ENCODE measurements around the gene RNF222. TPM values are rescaled to one million over a fixed set of nuclear protein-coding genes. Genes with fewer than 3 reads are reported as not detected.

Gene RNF222
- total RNA-seq, 8 experiments from 2014 or later, result 0.11 to 0.81 (median 0.19) TPM

- Histone ChIP-seq H3K4me1 (replicated peaks in 1 of 2) (peaks cover 0 to 8% of the 10 kb centered on the region in 2 donors), H3K27ac (no peak overlapping the region), H3K4me3 (no peak overlapping the region)
- ATAC-seq (replicated peaks in 6 of 8), result no peak
- in situ Hi-C loops (cut with MboI; ENCODE audit: low pct_unique_long_range_greater_than_20kb in 2 of 9, low sequenced_read_pairs in 9 of 9, unreplicated experiment in 9 of 9), result no loop called here
- 67 to 100% (median 100%) methylated on average over 1 to 3 of the region's 3 CpGs; no CpG with 5 or more reads in 2 of the 10 experiments for WGBS, 10 experiments
Measured at GRCh38 chr17:8426802-8427201, 29.2 kb upstream of the RNF222 start.

DNA sequence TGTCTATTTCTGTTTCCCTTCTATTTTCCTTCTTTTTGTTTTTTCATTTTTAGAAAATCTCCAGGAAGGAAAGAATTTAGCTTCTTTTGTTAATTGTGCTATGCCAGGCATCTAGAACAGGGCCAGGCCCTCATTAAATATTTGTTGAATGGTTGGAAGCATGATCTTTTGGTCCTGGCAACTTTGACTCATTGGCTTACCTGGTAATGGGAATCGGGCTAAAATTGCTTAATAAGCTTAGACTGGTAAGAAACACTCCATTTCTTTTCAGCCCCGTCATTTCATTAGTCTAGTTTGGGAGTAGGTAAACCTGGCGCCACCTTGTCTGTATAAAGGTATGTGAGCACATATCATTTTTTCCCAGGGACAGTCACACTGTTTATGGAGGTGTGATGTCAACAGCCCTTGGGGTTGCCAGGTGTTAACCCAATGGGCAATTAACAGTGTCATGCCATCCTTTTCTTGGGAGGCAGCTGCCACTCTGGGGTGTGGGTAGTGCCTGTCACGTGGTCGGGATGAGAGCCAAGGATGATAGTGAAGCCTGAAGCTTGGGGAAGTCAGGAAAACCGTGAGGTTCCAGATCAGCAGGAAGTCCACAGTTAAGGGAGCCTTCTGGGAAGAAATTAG lies 28.6 kb upstream of the RNF222 start:
- ATAC-seq (replicated peaks in 6 of 8), result no peak
- peaks cover 0 to 8% of the 10 kb centered on the region in 2 donors for H3K4me1 ChIP-seq (replicated peaks in 1 of 2)
- no peak overlapping the region for H3K4me3 ChIP-seq
- 33 to 94% (median 63%) methylated on average over 1 to 6 of the region's 6 CpGs; no CpG with 5 or more reads in 1 of the 10 experiments for WGBS, 10 experiments
- no peak overlapping the region for H3K27ac ChIP-seq
- in situ Hi-C loops (cut with MboI; ENCODE audit: low pct_unique_long_range_greater_than_20kb in 2 of 9, low sequenced_read_pairs in 9 of 9, unreplicated experiment in 9 of 9), result no loop called here

GRCh38 chr17:8421571-8421970 lies 23.9 kb upstream of the RNF222 start:
- no peak overlapping the region for H3K4me3 ChIP-seq
- ATAC-seq (replicated peaks in 6 of 8), result no peak
- in situ Hi-C loops (cut with MboI; ENCODE audit: low pct_unique_long_range_greater_than_20kb in 2 of 9, low sequenced_read_pairs in 9 of 9, unreplicated experiment in 9 of 9), result loop anchor here in 7 of 9 experiments (25.0 kb wide), 4 partner anchors 216 to 366 kb away; partner anchors contain the start of genes MFSD6L (in 3 of the 7), CCDC42 (in 2 of the 7), SPDYE4 (in 2 of the 7) and MYH10 (in 1 of the 7)
- no peak overlapping the region for H3K27ac ChIP-seq
- H3K4me1 ChIP-seq (replicated peaks in 1 of 2), result peaks cover 0 to 8% of the 10 kb centered on the region in 2 donors
- WGBS, 10 experiments, result 45 to 100% (median 76%) methylated on average over 1 to 2 of the region's 3 CpGs; no CpG with 5 or more reads in 4 of the 10 experiments

- Histone ChIP-seq H3K4me3 (no peak overlapping the region), H3K27ac (no peak overlapping the region), H3K4me1 (replicated peaks in 1 of 2) (peaks cover 0 to 1% of the 10 kb centered on the region in 2 donors)
- in situ Hi-C loops (cut with MboI; ENCODE audit: low pct_unique_long_range_greater_than_20kb in 2 of 9, low sequenced_read_pairs in 9 of 9, unreplicated experiment in 9 of 9), result loop anchor here in 7 of 9 experiments (25.0 kb wide), 4 partner anchors 217 to 367 kb away; partner anchors contain the start of genes MFSD6L (in 3 of the 7), CCDC42 (in 2 of the 7), SPDYE4 (in 2 of the 7) and MYH10 (in 1 of the 7)
- 0 to 86% (median 61%) methylated on average over 1 to 5 of the region's 5 CpGs; no CpG with 5 or more reads in 1 of the 10 experiments for WGBS, 10 experiments
- ATAC-seq (replicated peaks in 6 of 8), result peak in 3 of 8 experiments; percentile 81 to 96 (median 96)
Measured at GRCh38 chr17:8420041-8420934, 22.7 kb upstream of the RNF222 start.

DNA sequence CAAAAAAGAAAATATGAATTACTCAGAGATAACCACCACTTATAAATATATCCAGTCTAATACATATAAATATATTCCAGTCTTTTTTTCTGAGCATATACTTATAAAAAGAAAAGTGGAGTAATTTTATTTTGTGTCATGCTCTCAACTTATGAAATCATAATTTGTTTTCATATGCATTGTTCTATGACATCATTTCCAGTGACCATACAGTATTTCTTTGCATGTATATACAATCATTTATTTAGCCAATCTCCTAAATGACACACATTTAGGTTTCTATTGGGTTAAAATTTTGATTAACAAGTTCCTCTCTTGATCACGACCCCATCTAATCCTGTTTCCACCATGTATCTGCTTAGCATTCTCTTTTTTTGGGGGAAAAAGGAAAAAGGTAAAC lies 21.7 kb upstream of the RNF222 start:
- in situ Hi-C loops (cut with MboI; ENCODE audit: low pct_unique_long_range_greater_than_20kb in 2 of 9, low sequenced_read_pairs in 9 of 9, unreplicated experiment in 9 of 9), result loop anchor here in 8 of 9 experiments (10.0 to 25.0 kb wide), 5 partner anchors 218 to 368 kb away; partner anchors contain the start of genes CCDC42 (in 3 of the 8), MFSD6L (in 3 of the 8), SPDYE4 (in 2 of the 8) and MYH10 (in 1 of the 8)
- Histone ChIP-seq H3K4me3 (no peak overlapping the region), H3K27ac (no peak overlapping the region), H3K4me1 (replicated peaks in 1 of 2) (no peaks in the 10 kb centered on the region)
- 0 to 83% (median 69%) methylated on average over 1 of the region's 1 CpG; no CpG with 5 or more reads in 4 of the 10 experiments for WGBS, 10 experiments
- no peak for ATAC-seq (replicated peaks in 6 of 8)

GRCh38 chr17:8418471-8418870 lies 20.8 kb upstream of the RNF222 start:
- no peaks in the 10 kb centered on the region for H3K4me1 ChIP-seq (replicated peaks in 1 of 2)
- H3K27ac ChIP-seq, result no peak overlapping the region
- no peak overlapping the region for H3K4me3 ChIP-seq
- WGBS, 10 experiments, result 36 to 75% (median 60%) methylated on average over 1 of the region's 1 CpG; no CpG with 5 or more reads in 4 of the 10 experiments
- in situ Hi-C loops (cut with MboI; ENCODE audit: low pct_unique_long_range_greater_than_20kb in 2 of 9, low sequenced_read_pairs in 9 of 9, unreplicated experiment in 9 of 9), result loop anchor here in 8 of 9 experiments (10.0 to 25.0 kb wide), 5 partner anchors 219 to 369 kb away; partner anchors contain the start of genes CCDC42 (in 3 of the 8), MFSD6L (in 3 of the 8), SPDYE4 (in 2 of the 8) and MYH10 (in 1 of the 8)
- no peak for ATAC-seq (replicated peaks in 6 of 8)

GRCh38 chr17:8417806-8418205 lies 20.2 kb upstream of the RNF222 start:
- ATAC-seq (replicated peaks in 6 of 8), result no peak
- in situ Hi-C loops (cut with MboI; ENCODE audit: low pct_unique_long_range_greater_than_20kb in 2 of 9, low sequenced_read_pairs in 9 of 9, unreplicated experiment in 9 of 9), result loop anchor here in 8 of 9 experiments (10.0 to 25.0 kb wide), 5 partner anchors 219 to 369 kb away; partner anchors contain the start of genes CCDC42 (in 3 of the 8), MFSD6L (in 3 of the 8), SPDYE4 (in 2 of the 8) and MYH10 (in 1 of the 8)
- 79 to 100% (median 86%) methylated on average over 1 to 4 of the region's 4 CpGs; no CpG with 5 or more reads in 2 of the 10 experiments for WGBS, 10 experiments
- Histone ChIP-seq H3K27ac (no peak overlapping the region), H3K4me1 (replicated peaks in 1 of 2) (no peaks in the 10 kb centered on the region), H3K4me3 (no peak overlapping the region)

GRCh38 chr17:8413938-8414337 lies 16.3 kb upstream of the RNF222 start:
- in situ Hi-C loops (cut with MboI; ENCODE audit: low pct_unique_long_range_greater_than_20kb in 2 of 9, low sequenced_read_pairs in 9 of 9, unreplicated experiment in 9 of 9), result loop anchor here in 8 of 9 experiments (10.0 to 25.0 kb wide), 5 partner anchors 223 to 373 kb away; partner anchors contain the start of genes CCDC42 (in 3 of the 8), MFSD6L (in 3 of the 8), SPDYE4 (in 2 of the 8) and MYH10 (in 1 of the 8)
- no peak for ATAC-seq (replicated peaks in 6 of 8)
- no peaks in the 10 kb centered on the region for H3K4me1 ChIP-seq (replicated peaks in 1 of 2)
- H3K27ac ChIP-seq, result no peak overlapping the region
- H3K4me3 ChIP-seq, result no peak overlapping the region

DNA sequence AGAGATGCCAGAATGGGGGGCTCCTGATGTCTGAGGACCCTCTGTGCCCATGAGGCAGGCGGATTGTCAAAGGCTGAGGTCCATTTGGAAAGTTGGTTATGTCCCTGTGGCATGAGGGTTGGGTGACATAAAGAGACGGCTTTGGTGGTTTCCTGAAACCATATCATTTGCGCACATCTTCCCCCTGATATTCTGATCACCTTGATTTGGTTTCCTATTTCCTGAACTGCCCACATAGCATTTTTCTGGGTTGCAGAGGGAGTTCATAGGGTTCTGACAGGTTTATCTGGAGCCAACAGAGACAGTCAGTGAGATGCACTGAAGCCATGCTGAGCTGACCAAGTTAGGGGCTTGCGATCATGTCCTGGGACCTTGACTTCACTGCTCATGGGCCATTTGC lies 15.7 kb upstream of the RNF222 start:
- Histone ChIP-seq H3K4me1 (replicated peaks in 1 of 2) (no peaks in the 10 kb centered on the region), H3K4me3 (no peak overlapping the region), H3K27ac (no peak overlapping the region)
- ATAC-seq (replicated peaks in 6 of 8), result no peak
- in situ Hi-C loops (cut with MboI; ENCODE audit: low pct_unique_long_range_greater_than_20kb in 2 of 9, low sequenced_read_pairs in 9 of 9, unreplicated experiment in 9 of 9), result loop anchor here in 8 of 9 experiments (10.0 to 25.0 kb wide), 5 partner anchors 224 to 374 kb away; partner anchors contain the start of genes CCDC42 (in 3 of the 8), MFSD6L (in 3 of the 8), SPDYE4 (in 2 of the 8) and MYH10 (in 1 of the 8)
- 75 to 100% (median 83%) methylated on average over 1 to 4 of the region's 4 CpGs; no CpG with 5 or more reads in 1 of the 10 experiments for WGBS, 10 experiments

- Histone ChIP-seq H3K27ac (no peak overlapping the region), H3K4me3 (no peak overlapping the region), H3K4me1 (replicated peaks in 1 of 2) (no peaks in the 10 kb centered on the region)
- WGBS, 10 experiments, result 33 to 100% (median 83%) methylated on average over 1 to 5 of the region's 5 CpGs; no CpG with 5 or more reads in 2 of the 10 experiments
- in situ Hi-C loops (cut with MboI; ENCODE audit: low pct_unique_long_range_greater_than_20kb in 2 of 9, low sequenced_read_pairs in 9 of 9, unreplicated experiment in 9 of 9), result loop anchor here in 8 of 9 experiments (10.0 to 25.0 kb wide), 5 partner anchors 225 to 375 kb away; partner anchors contain the start of genes CCDC42 (in 3 of the 8), MFSD6L (in 3 of the 8), SPDYE4 (in 2 of the 8) and MYH10 (in 1 of the 8)
- no peak for ATAC-seq (replicated peaks in 6 of 8)
Measured at GRCh38 chr17:8412089-8412488, 14.5 kb upstream of the RNF222 start.

DNA sequence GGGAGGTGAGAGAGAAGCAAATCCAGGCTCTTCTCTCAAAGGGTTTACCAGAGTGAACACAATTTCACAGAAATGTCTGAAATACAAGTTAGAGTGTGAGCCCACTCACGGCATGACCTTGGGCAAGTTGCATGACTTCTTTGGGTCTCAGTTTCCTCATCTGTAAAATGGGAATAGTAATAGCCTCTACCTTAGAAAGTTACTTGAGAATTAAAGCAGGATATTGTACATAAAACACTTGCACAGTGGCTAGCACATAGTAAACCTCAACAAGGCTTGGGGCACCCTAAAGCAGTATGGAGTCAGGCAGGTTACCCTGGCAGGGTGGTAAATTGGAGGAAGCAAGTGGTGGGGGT lies 13.2 kb upstream of the RNF222 start:
- Histone ChIP-seq H3K27ac (no peak overlapping the region), H3K4me3 (no peak overlapping the region), H3K4me1 (replicated peaks in 1 of 2) (no peaks in the 10 kb centered on the region)
- in situ Hi-C loops (cut with MboI; ENCODE audit: low pct_unique_long_range_greater_than_20kb in 2 of 9, low sequenced_read_pairs in 9 of 9, unreplicated experiment in 9 of 9), result loop anchor here in 8 of 9 experiments (10.0 to 25.0 kb wide), 5 partner anchors 226 to 376 kb away; partner anchors contain the start of genes CCDC42 (in 3 of the 8), MFSD6L (in 3 of the 8), SPDYE4 (in 2 of the 8) and MYH10 (in 1 of the 8)
- WGBS, 10 experiments, result 83 to 100% (median 100%) methylated on average over 1 of the region's 1 CpG; no CpG with 5 or more reads in 6 of the 10 experiments
- ATAC-seq (replicated peaks in 6 of 8), result no peak

Measured in motor neuron (in vitro differentiated cells).